GM23338 (cell line): Measurements from ENCODE around the gene MRRF. TPM values are rescaled to one million over a fixed set of nuclear protein-coding genes. Genes with fewer than 3 reads are reported as not detected.
A peak's percentile ranks its signal among the peaks of the same experiment; 100 is the strongest.

ENCODE experiments used
- ATAC-seq: fragments of 200-7000 bp; cut with Tn5 transposase; 3 replicates; pipeline ENCODE4 v1.9.1; 2020
- DNase-seq: peaks from one replicate; pipeline ENCODE4 v3.0.0-alpha.2; 2015; ENCODE audit warnings: low spot score
- H2AFZ ChIP-seq: fragments of 200-600 bp; sonication (generic); 2 replicates; pipeline ENCODE4 v1.8.0; 2016; ENCODE audit warnings: antibody characterized with exemption, mild to moderate bottlenecking, moderate library complexity
- H3F3A ChIP-seq: fragments of 200-600 bp; sonication (generic); replicated peaks from 2 replicates; pipeline ENCODE4 v1.8.0; 2017; ENCODE audit warnings: antibody characterized with exemption, mixed run types, low read depth
- H3K27ac ChIP-seq: fragments of 200-600 bp; sonication (generic); 2 replicates; pipeline ENCODE4 v1.6.1; 2016; ENCODE audit warnings: low read depth
- H3K27me3 ChIP-seq: fragments of 200-600 bp; sonication (generic); 2 replicates; pipeline ENCODE4 v1.8.0; 2016; ENCODE audit warnings: mild to moderate bottlenecking, mixed run types, moderate library complexity; ENCODE audit not compliant: insufficient read depth
- H3K36me3 ChIP-seq: fragments of 200-600 bp; sonication (generic); 2 replicates; pipeline ENCODE4 v1.8.0; 2016; ENCODE audit warnings: mild to moderate bottlenecking; ENCODE audit not compliant: insufficient read depth
- H3K4me1 ChIP-seq: fragments of 200-600 bp; sonication (generic); 2 replicates; pipeline ENCODE4 v1.8.0; 2016; ENCODE audit warnings: mild to moderate bottlenecking, moderate library complexity; ENCODE audit not compliant: insufficient read depth
- H3K4me2 ChIP-seq: fragments of 200-600 bp; sonication (generic); 2 replicates; pipeline ENCODE4 v1.7.1; 2017; ENCODE audit warnings: mixed run types
- H3K4me3 ChIP-seq: fragments of 200-600 bp; sonication (generic); 2 replicates; pipeline ENCODE4 v1.6.1; 2016; ENCODE audit warnings: mixed run types
- H3K79me2 ChIP-seq: fragments of 200-600 bp; sonication (generic); replicated peaks from 2 replicates; pipeline ENCODE4 v1.8.0; 2017; ENCODE audit warnings: mild to moderate bottlenecking; ENCODE audit not compliant: insufficient read depth
- H3K9me2 ChIP-seq: fragments of 200-600 bp; sonication (generic); 2 replicates; pipeline ENCODE4 v1.8.0; 2017; ENCODE audit not compliant: insufficient read depth
- H4K20me1 ChIP-seq: fragments of 200-600 bp; sonication (generic); replicated peaks from 2 replicates; pipeline ENCODE4 v1.8.0; 2017; ENCODE audit warnings: mild to moderate bottlenecking; ENCODE audit not compliant: insufficient read depth
- H3K27ac Mint-ChIP-seq: 2 replicates; pipeline ENCODE4 v1.8.0; 2020; ENCODE audit warnings: inconsistent platforms, mild to moderate bottlenecking, moderate library complexity, mixed read lengths
- H3K27me3 Mint-ChIP-seq: 3 replicates; pipeline ENCODE4 v1.8.0; 2022; ENCODE audit warnings: low read depth, mild to moderate bottlenecking, moderate library complexity, mixed read lengths, inconsistent platforms; ENCODE audit not compliant: insufficient read depth, poor library complexity
- H3K36me3 Mint-ChIP-seq: 3 replicates; pipeline ENCODE4 v1.8.0; 2021; ENCODE audit warnings: low read depth, mild to moderate bottlenecking, inconsistent platforms, moderate library complexity, mixed read lengths
- H3K4me1 Mint-ChIP-seq: 3 replicates; pipeline ENCODE4 v1.8.0; 2020; ENCODE audit warnings: mild to moderate bottlenecking, inconsistent platforms, mixed read lengths
- H3K4me3 Mint-ChIP-seq: 3 replicates; pipeline ENCODE4 v1.8.0; 2021; ENCODE audit warnings: moderate library complexity, mild to moderate bottlenecking, inconsistent platforms, mixed read lengths
- H3K9me3 Mint-ChIP-seq: 3 replicates; pipeline ENCODE4 v1.8.0; 2020; ENCODE audit warnings: moderate library complexity, mild to moderate bottlenecking, inconsistent platforms, mixed read lengths
- ETS1 ChIP-seq: IDR thresholded peaks from 2 replicates; pipeline ENCODE4 v1.6.1; 2016; ENCODE audit warnings: antibody characterized with exemption
- EZH2 ChIP-seq: fragments of 200-600 bp; sonication (generic); IDR thresholded peaks from one replicate; pipeline ENCODE4 v1.8.0; 2017; ENCODE audit warnings: antibody characterized with exemption, mild to moderate bottlenecking, low read depth; ENCODE audit not compliant: unreplicated experiment
- EZH2phosphoT487 ChIP-seq: fragments of 200-600 bp; sonication (generic); IDR thresholded peaks from one replicate; pipeline ENCODE4 v1.8.1; 2018; ENCODE audit warnings: antibody characterized with exemption; ENCODE audit not compliant: unreplicated experiment
- JUNB ChIP-seq: IDR thresholded peaks from one replicate; pipeline ENCODE4 v1.6.1; 2016; ENCODE audit warnings: antibody characterized with exemption; ENCODE audit not compliant: unreplicated experiment
- NANOG ChIP-seq: IDR thresholded peaks from 2 replicates; pipeline ENCODE4 v1.6.1; 2016; ENCODE audit warnings: antibody characterized with exemption, borderline replicate concordance
- POLR2AphosphoS5 ChIP-seq: IDR thresholded peaks from 2 replicates; pipeline ENCODE4 v1.6.1; 2016; ENCODE audit warnings: antibody characterized with exemption, low read depth
- ZNF114 ChIP-seq: fragments of 250-450 bp; sonication (Bioruptor Pico); IDR thresholded peaks from 2 replicates; pipeline ENCODE4 v1.5.0; 2020; ENCODE audit warnings: mild to moderate bottlenecking, moderate library complexity
- polyA plus RNA-seq: library from polyadenylated mRNA; unstranded; fragments of >200 nt; fragmentation: Nextera tagmentation; extraction: Ambion mirVana; gene quantifications from 2 replicates; pipeline ENCODE4 v1.2.1, GENCODE V29; 2016
- total RNA-seq: library from RNA; depleted of rRNA; stranded (reverse); fragments of >200 nt; shearing (Covaris generic); gene quantifications from 2 replicates; pipeline ENCODE4 v1.2.3, GENCODE V29; 2014

The MRRF gene
- total and polyA plus RNA-seq, 2 experiments from 2014 or later, result 27.8 to 32.7 TPM

- Histone ChIP-seq H3K79me2 (no peaks in the 10 kb centered on the region), H3K27me3 (peaks cover 97% of the 10 kb centered on the region), H3K27ac (no peak overlapping the region), H3F3A (peaks cover 21% of the 10 kb centered on the region), H3K9me2 (peaks cover 3% of the 10 kb centered on the region; the same call in 1 of the 2 replicates), H3K4me2 (peak overlapping the region; percentile 84), H3K4me3 (peak overlapping the region; percentile 54), H4K20me1 (peaks cover under 1% of the 10 kb centered on the region; the same call in 1 of the 2 replicates), H3K36me3 (no peaks in the 10 kb centered on the region), H3K4me1 (peaks cover 47% of the 10 kb centered on the region), H2AFZ (peak overlapping the region; percentile 90)
- Mint-ChIP-seq H3K4me3 (peak overlapping the region; percentile 69), H3K9me3 (peaks cover 7% of the 10 kb centered on the region), H3K27ac (no peak overlapping the region), H3K36me3 (no peaks in the 10 kb centered on the region), H3K4me1 (peaks cover 45% of the 10 kb centered on the region), H3K27me3 (peaks cover 99% of the 10 kb centered on the region)
- TF ChIP-seq NANOG, result peak; percentile 61; the same call in 1 of the 2 replicates
- TF ChIP-seq ETS1, result no peak
- peak; percentile 84 for TF ChIP-seq EZH2phosphoT487
- ATAC-seq, result no peak
- peak; percentile 59 for DNase-seq
Measured at GRCh38 chr9:122216798-122217418, 47.8 kb upstream of the MRRF start.

GRCh38 chr9:122217640-122218039 is 47.0 kb upstream of the MRRF start:
- H3K4me1 ChIP-seq, result peaks cover 49% of the 10 kb centered on the region
- peak overlapping the region; percentile 54; the same call in 1 of the 2 replicates for H3K4me3 ChIP-seq
- H3F3A ChIP-seq, result peaks cover 21% of the 10 kb centered on the region
- no peak overlapping the region for H3K4me3 Mint-ChIP-seq
- H4K20me1 ChIP-seq, result peaks cover 5% of the 10 kb centered on the region; the same call in 1 of the 2 replicates
- H2AFZ ChIP-seq, result no peak overlapping the region
- no peak overlapping the region for H3K27ac ChIP-seq
- H3K27me3 Mint-ChIP-seq, result peaks cover 99% of the 10 kb centered on the region
- no peaks in the 10 kb centered on the region for H3K36me3 ChIP-seq
- no peak overlapping the region for H3K27ac Mint-ChIP-seq
- peaks cover 51% of the 10 kb centered on the region for H3K4me1 Mint-ChIP-seq
- no peaks in the 10 kb centered on the region for H3K79me2 ChIP-seq
- TF ChIP-seq EZH2 (peak; percentile 75), EZH2phosphoT487 (no peak)
- DNase-seq, result no peak
- H3K27me3 ChIP-seq, result peaks cover 97% of the 10 kb centered on the region
- H3K36me3 Mint-ChIP-seq, result no peaks in the 10 kb centered on the region; the same call in 2 of the 3 replicates
- peaks cover 7% of the 10 kb centered on the region for H3K9me3 Mint-ChIP-seq
- no peak for ATAC-seq
- peak overlapping the region; percentile 84 for H3K4me2 ChIP-seq
- peaks cover 3% of the 10 kb centered on the region; the same call in 1 of the 2 replicates for H3K9me2 ChIP-seq

GRCh38 chr9:122218071-122218934 is 46.4 kb upstream of the MRRF start:
- Histone ChIP-seq H3K4me3 (peak overlapping the region; percentile 63), H3K9me2 (peaks cover 3% of the 10 kb centered on the region; the same call in 1 of the 2 replicates), H3K79me2 (no peaks in the 10 kb centered on the region), H3K4me1 (peaks cover 45% of the 10 kb centered on the region), H3K27ac (no peak overlapping the region), H4K20me1 (peaks cover 8% of the 10 kb centered on the region; the same call in 1 of the 2 replicates), H2AFZ (peak overlapping the region; percentile 97; the same call in 1 of the 2 replicates), H3F3A (peaks cover 15% of the 10 kb centered on the region), H3K36me3 (no peaks in the 10 kb centered on the region), H3K4me2 (peak overlapping the region; percentile 85), H3K27me3 (peaks cover 97% of the 10 kb centered on the region)
- ATAC-seq (no peak), DNase-seq (peak; percentile 42)
- Mint-ChIP-seq H3K4me1 (peaks cover 53% of the 10 kb centered on the region), H3K4me3 (peak overlapping the region; percentile 71), H3K27ac (no peak overlapping the region), H3K9me3 (peaks cover 7% of the 10 kb centered on the region), H3K36me3 (no peaks in the 10 kb centered on the region; the same call in 2 of the 3 replicates), H3K27me3 (peaks cover 99% of the 10 kb centered on the region)
- TF ChIP-seq EZH2 (peak; percentile 73), POLR2AphosphoS5 (no peak), JUNB (no peak), EZH2phosphoT487 (no peak), ZNF114 (no peak)
